PC-3 (cell line): ENCODE data around the gene HS3ST4.

ENCODE experiments used
- CTCF ChIP-seq: fragments of 300-600 bp; sonication (generic); conservative IDR thresholded peaks from 2 replicates; pipeline ENCODE4 v1.5.1; 2017; ENCODE audit warnings: antibody characterized with exemption, low read depth, mild to moderate bottlenecking, low read length
- EZH2 ChIP-seq: fragments of 300-600 bp; sonication (generic); IDR thresholded peaks from one replicate; pipeline ENCODE4 v1.6.1; 2017; ENCODE audit warnings: antibody characterized with exemption, mild to moderate bottlenecking, low read length; ENCODE audit not compliant: unreplicated experiment

- TF ChIP-seq CTCF (no peak), EZH2 (no peak)
Observed at GRCh38 chr16:26051063-26051462, 359.3 kb downstream of the HS3ST4 start.
